Measurements from ENCODE around the gene AWAT2. TPM values are rescaled to one million over a fixed set of nuclear protein-coding genes. Genes with fewer than 3 reads are reported as not detected.

AWAT2 gene, protein sequence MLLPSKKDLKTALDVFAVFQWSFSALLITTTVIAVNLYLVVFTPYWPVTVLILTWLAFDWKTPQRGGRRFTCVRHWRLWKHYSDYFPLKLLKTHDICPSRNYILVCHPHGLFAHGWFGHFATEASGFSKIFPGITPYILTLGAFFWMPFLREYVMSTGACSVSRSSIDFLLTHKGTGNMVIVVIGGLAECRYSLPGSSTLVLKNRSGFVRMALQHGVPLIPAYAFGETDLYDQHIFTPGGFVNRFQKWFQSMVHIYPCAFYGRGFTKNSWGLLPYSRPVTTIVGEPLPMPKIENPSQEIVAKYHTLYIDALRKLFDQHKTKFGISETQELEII
- total RNA-seq (ENCODE audit: low replicate concordance), result not detected in 2 replicates

DNA sequence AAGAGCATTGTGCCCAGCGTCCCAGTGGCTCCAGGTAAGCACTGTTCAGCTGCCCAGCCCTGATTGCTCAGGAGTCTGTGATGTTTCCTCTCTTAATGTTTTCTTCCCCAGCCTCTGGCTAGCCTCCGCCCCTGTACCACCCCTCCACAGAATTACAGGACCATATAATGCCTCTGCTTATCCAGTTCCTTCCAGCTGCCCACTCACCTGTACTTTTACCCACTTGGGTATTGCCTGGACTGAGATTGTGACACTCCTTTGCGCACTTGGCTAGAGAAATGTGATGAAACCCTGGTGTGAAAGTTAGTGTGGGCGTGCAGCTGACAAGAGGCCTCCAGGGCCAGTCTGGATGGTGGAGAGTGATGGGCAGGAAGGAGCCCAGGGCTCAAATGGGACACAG is at the start of gene AWAT2:
TSS of gene AWAT2 (minus strand) at position 14 of the 400 bp plus-strand sequence. CDS start at position 8, 6 bp downstream.
- H4K20me1 ChIP-seq (ENCODE audit: low read depth), result no peaks in the 10 kb centered on the region
- H3F3A ChIP-seq (ENCODE audit: low read depth), result no peaks in the 10 kb centered on the region
- no peak within 1 kb of the TSS for H3K27ac Mint-ChIP-seq
- H3K4me3 Mint-ChIP-seq, result no peak within 1 kb of the TSS
- no peaks in the 10 kb centered on the region for H3K36me3 ChIP-seq
- TF ChIP-seq EZH2phosphoT487 (IDR thresholded peaks at IDR 0.05) (no peak), EZH2 (IDR thresholded peaks at IDR 0.05) (no peak)
- TF ChIP-seq, protein P1, sequence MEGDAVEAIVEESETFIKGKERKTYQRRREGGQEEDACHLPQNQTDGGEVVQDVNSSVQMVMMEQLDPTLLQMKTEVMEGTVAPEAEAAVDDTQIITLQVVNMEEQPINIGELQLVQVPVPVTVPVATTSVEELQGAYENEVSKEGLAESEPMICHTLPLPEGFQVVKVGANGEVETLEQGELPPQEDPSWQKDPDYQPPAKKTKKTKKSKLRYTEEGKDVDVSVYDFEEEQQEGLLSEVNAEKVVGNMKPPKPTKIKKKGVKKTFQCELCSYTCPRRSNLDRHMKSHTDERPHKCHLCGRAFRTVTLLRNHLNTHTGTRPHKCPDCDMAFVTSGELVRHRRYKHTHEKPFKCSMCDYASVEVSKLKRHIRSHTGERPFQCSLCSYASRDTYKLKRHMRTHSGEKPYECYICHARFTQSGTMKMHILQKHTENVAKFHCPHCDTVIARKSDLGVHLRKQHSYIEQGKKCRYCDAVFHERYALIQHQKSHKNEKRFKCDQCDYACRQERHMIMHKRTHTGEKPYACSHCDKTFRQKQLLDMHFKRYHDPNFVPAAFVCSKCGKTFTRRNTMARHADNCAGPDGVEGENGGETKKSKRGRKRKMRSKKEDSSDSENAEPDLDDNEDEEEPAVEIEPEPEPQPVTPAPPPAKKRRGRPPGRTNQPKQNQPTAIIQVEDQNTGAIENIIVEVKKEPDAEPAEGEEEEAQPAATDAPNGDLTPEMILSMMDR (IDR thresholded peaks at IDR 0.05), result no peak
- H3K27me3 Mint-ChIP-seq (ENCODE audit: insufficient read depth, low read depth), result peaks cover 2% of the 10 kb centered on the region
- H3K4me3 ChIP-seq, result no peak within 1 kb of the TSS
- H3K4me1 ChIP-seq, result no peaks in the 10 kb centered on the region
- DNase-seq (ENCODE audit: low spot score), result no peak
- no peak within 1 kb of the TSS for H3K4me2 ChIP-seq
- H3K79me2 ChIP-seq (ENCODE audit: low read depth), result no peaks in the 10 kb centered on the region
- H3K27ac ChIP-seq, result no peak within 1 kb of the TSS
- no peak within 1 kb of the TSS for H2AFZ ChIP-seq (replicated peaks)
- no peaks in the 10 kb centered on the region for H3K36me3 Mint-ChIP-seq
- H3K27me3 ChIP-seq, result no peaks in the 10 kb centered on the region
- no peaks in the 10 kb centered on the region for H3K9me3 ChIP-seq (ENCODE audit: low read depth)
- H3K9me3 Mint-ChIP-seq, result peaks cover 6% of the 10 kb centered on the region
- H3K9ac ChIP-seq, result no peak within 1 kb of the TSS
- H3K4me1 Mint-ChIP-seq, result no peaks in the 10 kb centered on the region

DNA sequence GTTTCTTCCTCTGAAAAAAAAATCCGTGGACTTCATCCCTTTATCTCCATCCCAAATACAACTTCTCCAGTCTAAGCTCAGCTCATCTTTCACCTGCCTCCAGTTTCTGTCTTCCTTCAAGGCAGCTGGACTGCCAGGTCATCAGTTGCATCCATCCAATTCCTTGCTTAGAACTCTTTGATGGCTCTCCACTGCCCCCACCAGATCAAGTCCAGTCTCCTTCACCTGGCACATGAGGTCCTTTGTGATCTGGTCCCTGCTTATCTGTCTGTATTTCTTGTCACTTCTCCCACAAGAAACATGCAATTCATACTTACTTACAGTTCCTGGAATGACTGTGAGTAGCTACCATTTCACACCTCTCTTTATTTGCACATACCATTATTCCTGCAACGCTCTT is 46.3 kb upstream of the AWAT2 start:
- Histone ChIP-seq H3K79me2 (ENCODE audit: low read depth) (no peaks in the 10 kb centered on the region), H3F3A (ENCODE audit: low read depth) (no peaks in the 10 kb centered on the region), H4K20me1 (ENCODE audit: low read depth) (no peaks in the 10 kb centered on the region), H3K27ac (no peak overlapping the region), H3K9me3 (ENCODE audit: low read depth) (no peaks in the 10 kb centered on the region), H3K36me3 (no peaks in the 10 kb centered on the region), H3K27me3 (no peaks in the 10 kb centered on the region), H3K4me1 (no peaks in the 10 kb centered on the region), H3K4me3 (no peak overlapping the region), H2AFZ (replicated peaks) (no peak overlapping the region), H3K9ac (no peak overlapping the region), H3K4me2 (no peak overlapping the region)
- Mint-ChIP-seq H3K36me3 (no peaks in the 10 kb centered on the region), H3K9me3 (peaks cover 9% of the 10 kb centered on the region), H3K27ac (no peak overlapping the region), H3K4me1 (no peaks in the 10 kb centered on the region), H3K27me3 (ENCODE audit: insufficient read depth, low read depth) (peaks cover 2% of the 10 kb centered on the region), H3K4me3 (no peak overlapping the region)
- TF ChIP-seq EZH2phosphoT487 (IDR thresholded peaks at IDR 0.05), result no peak
- TF ChIP-seq, protein P1 (IDR thresholded peaks at IDR 0.05), result peak; percentile 36
- peak; percentile 16 for DNase-seq (ENCODE audit: low spot score)

DNA sequence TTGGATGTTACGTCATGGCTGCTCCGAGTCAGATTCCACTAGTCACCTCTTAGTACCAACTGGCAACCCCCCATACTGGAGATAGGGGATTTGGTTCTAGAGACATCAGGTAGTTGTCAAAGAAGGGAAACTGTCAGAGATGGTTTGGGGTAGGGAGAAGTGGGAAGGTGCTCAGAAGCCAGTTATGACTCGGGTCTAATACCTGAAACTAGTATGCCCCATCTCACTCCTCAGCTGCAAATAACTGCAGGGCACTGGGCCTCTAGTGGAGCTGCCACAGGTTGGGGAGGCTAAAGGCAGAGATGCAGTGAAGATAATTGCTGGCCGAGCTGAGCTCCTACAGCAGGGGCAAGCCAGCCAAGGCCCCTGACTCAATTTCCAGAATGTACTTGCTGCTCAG is 42.5 kb upstream of the AWAT2 start:
- Histone ChIP-seq H3K9ac (no peak overlapping the region), H3K4me1 (no peaks in the 10 kb centered on the region), H3K9me3 (ENCODE audit: low read depth) (no peaks in the 10 kb centered on the region), H2AFZ (replicated peaks) (no peak overlapping the region), H3F3A (ENCODE audit: low read depth) (no peaks in the 10 kb centered on the region), H3K4me3 (no peak overlapping the region), H3K79me2 (ENCODE audit: low read depth) (no peaks in the 10 kb centered on the region), H3K27me3 (no peaks in the 10 kb centered on the region), H3K27ac (no peak overlapping the region), H3K4me2 (no peak overlapping the region), H4K20me1 (ENCODE audit: low read depth) (no peaks in the 10 kb centered on the region), H3K36me3 (no peaks in the 10 kb centered on the region)
- no peaks in the 10 kb centered on the region for H3K4me1 Mint-ChIP-seq
- no peak overlapping the region for H3K27ac Mint-ChIP-seq
- no peak for TF ChIP-seq EZH2 (IDR thresholded peaks at IDR 0.05)
- TF ChIP-seq EZH2phosphoT487 (IDR thresholded peaks at IDR 0.05), result no peak
- TF ChIP-seq, protein P1 (IDR thresholded peaks at IDR 0.05), result no peak
- H3K4me3 Mint-ChIP-seq, result no peak overlapping the region
- no peaks in the 10 kb centered on the region for H3K36me3 Mint-ChIP-seq
- H3K9me3 Mint-ChIP-seq, result peaks cover 6% of the 10 kb centered on the region
- peaks cover 2% of the 10 kb centered on the region for H3K27me3 Mint-ChIP-seq (ENCODE audit: insufficient read depth, low read depth)
- no peak for DNase-seq (ENCODE audit: low spot score)
